Stimulated activated CD8-positive, alpha-beta memory T cell treated with anti-CD3 and anti-CD28 coated beads, Interleukin-7, amount 100 ng/mL, for 1 hour (primary cell): ENCODE results near the gene ERMARD.

Experiments used
- DNase-seq, 2 donors: peaks; one replicate each; pipeline ENCODE4 v3.0.0-alpha.2; 2020; ENCODE audit warnings: low read depth in 2 of 2

The ERMARD gene

DNA sequence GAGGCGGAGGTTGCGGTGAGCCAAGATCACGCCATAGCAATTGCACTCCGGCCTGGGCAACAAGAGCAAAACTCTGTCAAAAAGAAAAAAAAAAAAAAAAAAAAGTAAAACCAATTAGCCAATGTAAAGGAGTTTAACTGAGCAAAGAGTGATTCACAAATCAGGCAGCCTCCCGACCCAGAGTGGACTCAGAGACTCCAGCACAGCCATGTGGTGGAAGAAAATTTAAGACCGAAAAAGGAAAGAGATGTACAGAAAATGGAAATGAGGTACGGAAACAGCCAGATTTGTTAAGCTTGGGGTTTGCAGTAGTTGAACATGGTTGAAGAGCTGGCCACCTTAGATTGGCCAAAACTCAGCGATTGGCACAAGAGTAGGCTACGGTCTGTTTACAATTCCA, 51.4 kb downstream of the ERMARD start:
- no peak for DNase-seq

GRCh38 chr6:169803271-169803811, 51.9 kb downstream of the ERMARD start:
- DNase-seq, result no peak

GRCh38 chr6:169803816-169804340, 52.5 kb downstream of the ERMARD start:
- DNase-seq, result no peak

DNA sequence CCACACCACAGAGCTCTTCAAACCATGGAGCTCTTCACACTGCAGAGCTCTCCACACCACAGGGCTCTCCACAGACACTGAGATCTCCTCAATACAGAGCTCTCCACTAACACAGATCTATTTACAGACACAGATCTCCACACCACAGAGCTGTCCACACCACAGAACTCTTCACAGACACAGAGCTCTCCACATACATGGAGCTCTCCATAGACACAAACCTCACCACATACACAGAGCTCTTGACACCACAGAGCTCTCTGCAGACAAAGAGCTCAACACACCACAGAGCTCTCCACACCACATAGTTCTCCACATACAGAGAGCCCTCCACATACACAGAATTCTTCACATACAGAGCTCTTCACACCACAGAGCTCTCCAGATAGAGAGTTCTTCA, 53.0 kb downstream of the ERMARD start:
- DNase-seq, result no peak

DNA sequence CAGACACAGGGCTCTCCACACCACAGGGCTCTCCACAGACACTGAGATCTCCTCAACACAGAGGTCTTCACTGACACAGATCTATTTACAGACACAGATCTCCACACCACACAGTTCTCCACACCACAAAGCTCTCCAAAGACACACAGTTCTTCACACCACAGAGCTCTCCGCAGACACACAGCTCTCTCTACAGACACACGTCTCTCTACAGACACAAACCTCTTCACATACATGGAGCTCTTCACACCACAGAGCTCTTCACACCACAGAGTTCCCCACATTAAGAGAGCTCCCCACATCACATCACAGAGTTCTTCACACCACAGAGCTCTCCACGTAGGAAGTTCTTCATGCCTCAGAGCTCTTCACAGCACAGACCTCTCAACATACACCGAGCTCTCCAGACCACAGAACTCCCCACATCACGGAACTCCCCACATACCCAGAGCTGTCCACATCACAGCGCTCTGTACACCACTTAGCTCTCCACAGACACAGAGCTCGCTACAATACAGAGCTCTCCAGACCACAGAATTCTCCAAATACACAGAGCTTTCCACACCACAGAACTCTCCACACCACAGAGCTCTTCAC, 53.9 kb downstream of the ERMARD start:
- DNase-seq, result no peak

- DNase-seq, result no peak
Observed at GRCh38 chr6:169806701-169807100, 55.3 kb downstream of the ERMARD start.

DNA sequence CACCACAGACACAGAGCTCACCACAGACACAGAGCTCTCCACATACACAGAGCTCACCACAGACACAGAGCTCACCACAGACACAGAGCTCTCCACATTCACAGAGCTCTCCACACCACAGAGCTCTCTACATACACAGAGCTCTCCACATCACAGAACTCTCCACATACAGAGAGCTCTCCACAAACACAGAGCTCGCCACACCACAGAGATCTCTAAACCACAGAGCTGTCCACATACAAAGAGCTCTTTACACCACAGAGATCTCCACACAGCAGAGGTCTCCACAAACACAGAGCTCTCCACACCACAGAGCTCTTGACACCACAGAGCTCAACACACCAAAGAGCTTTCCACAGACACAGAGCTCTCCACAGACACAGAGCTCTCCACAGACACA, 55.8 kb downstream of the ERMARD start:
- no peak for DNase-seq

DNA sequence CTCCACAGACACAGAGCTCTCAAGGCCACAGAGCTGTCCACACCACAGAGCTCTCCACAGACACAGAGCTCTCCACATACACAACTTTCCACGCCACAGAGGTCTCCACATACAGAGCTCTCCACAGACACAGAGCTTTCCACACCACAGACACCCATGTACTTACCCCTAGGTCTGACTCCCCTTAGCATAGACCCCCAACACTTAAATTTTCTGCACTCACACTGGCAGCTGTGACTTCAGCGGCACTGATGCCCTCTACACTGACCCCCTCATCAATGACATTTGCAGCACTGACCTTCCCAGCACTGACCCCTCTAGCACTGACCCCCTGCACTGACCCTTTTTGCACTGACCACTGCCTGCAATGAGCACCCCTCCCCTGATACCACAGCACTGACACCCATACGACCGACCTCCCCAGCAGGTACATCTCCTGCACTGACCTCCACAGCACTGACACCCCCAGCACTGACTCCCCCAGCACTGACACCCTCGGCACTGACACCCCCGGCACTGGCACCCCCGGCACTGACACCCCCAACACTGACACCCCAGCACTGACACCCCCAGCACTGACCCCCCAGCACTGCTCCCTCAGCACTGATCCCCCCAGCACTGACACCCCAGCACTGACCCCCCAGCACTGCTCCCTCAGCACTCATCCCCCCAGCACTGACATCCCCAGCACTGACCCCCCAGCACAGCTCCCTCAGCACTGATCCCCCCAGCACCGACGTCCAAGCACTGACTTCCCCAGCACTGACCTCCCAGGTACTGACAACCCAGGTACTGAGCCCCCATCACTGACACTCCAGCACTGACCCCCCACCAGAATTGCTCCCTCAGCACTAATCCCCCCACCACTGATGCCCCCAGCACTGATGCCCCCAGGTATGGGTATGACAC, 56.5 kb downstream of the ERMARD start:
- DNase-seq, result no peak

DNA sequence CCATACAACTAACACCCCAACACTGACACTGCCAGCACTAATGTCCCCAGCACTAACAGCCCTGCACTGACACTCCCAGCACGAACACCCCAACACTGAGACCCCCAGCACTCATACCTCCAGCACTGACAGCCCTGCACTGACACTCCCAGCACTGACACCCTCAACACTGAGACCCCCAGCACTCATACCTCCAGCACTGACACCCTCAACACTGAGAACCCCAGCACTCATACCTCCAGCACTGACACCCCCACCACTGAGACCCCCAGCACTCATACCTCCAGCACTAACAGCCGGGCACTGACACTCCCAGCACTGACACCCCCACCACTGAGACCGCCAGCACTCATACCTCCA, 57.2 kb downstream of the ERMARD start:
- DNase-seq, result no peak

DNA sequence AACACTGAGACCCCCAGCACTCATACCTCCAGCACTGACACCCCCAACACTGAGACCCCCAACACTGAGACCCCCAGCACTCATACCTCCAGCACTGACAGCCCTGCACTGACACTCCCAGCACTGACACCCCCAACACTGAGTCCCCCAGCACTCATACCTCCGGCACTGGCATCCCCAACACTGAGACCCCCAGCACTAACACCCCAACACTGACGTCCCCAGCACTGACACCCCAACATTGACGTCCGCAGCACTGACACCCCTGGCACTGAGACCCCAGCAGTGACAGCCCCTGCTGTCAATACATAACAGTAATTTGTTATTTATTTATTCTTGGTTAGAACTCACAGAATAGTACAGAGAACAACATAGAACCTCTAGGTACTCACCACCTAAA, 58.0 kb downstream of the ERMARD start:
- DNase-seq, result no peak

DNA sequence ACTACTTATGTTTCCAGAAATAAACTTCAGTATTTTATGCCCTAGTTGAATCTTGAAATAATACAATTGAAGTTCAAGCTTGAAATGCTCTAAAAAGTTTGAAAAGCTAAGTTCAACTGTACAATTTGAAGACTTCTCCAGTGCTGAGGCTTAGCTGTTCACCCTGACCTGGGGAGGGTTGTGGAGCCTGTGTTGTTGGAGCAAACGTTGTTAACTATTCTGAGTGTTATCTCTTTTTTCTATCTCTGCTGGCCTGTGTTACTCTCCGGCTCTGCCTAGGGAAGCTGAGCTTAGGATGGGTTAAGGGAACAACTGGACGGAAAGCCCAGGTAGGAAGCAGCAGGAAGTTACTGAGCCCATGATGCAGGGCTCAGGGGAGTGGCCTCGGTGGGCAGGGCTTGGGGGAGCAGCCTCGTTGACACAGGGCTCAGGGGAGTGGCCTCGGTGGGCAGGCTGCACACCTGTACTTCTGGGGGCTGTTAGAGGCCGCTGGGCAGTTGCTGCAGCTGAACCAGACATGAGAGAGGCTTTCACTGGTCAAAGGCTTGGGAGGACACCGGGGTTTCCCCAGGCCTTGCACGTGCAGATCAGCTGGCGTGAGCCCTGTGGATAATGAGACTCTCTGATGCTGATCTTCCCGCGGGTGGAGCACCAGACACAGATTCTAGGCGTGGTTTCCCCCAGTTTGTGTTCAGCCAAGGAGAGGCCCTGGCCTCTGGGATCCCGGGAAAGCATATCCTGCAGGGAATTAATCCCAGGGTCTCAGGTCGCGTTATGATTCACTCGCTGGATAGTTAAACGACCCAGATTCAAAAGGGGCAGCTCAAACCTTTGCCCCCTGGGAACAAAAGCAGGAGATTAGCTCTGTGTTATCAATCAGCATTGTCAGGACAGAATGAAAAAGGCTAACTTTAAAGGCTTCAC, 58.9 kb downstream of the ERMARD start:
- DNase-seq, result no peak

GRCh38 chr6:169811072-169811471, 59.6 kb downstream of the ERMARD start:
- DNase-seq, result no peak

GRCh38 chr6:169811521-169812256, 60.3 kb downstream of the ERMARD start:
- no peak for DNase-seq

GRCh38 chr6:169812257-169812644, 60.8 kb downstream of the ERMARD start:
- DNase-seq, result no peak

DNA sequence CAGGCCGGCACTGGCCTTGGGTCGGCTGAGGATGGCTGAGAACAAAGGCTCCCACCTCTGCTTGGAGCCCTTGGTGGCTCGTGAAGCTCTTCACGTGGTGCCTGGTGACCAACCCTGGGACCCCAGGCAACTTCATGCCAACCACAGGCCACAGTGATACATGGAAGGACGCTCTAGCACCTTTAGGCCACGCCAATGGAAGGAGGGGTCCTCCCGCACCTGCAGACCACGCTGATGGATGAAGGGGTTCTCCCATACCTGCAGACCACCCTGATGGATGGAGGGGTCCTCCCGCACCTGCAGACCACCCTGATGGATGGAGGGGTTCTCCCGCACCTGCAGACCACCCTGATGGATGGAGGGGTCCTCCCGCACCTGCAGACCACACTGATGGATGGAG, 62.5 kb downstream of the ERMARD start:
- DNase-seq, result no peak

DNA sequence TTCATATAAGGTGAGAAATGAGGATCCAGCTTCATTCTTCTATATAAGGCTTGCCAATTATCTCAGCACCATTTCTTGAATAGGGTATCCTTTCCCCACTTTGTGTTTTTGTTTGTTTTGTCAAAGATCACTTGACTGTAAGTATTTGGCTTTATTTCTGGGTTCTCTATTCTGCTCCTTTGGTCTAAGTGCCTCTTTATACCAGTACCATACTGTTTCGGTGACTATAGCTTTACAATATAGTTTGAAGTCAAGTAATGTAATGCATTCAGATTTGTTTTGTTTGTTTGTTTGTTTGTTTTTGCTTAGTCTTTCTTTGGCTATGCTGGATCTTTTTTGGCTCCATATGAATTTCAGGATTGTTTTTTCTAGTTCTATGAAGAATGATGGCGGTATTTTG, 64.6 kb downstream of the ERMARD start:
- DNase-seq, result no peak

DNA sequence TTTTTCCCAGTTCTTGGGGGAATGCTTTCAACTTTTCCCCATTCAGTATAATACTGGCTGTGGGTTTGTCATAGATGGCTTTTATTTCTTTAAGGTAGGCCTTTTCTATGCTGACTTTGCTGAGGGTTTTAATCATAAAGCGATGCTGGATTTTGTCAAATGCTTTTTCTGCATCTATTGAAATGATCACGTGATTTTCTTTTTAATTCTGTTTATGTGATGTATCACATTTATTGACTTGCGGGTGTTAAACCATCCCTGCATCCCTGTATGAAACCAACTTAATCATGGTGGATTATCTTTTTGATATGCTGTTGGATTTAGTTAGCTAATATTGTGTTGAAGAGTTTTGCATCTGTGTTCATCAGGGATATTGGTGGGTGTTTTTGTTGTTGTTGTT, 65.6 kb downstream of the ERMARD start:
- DNase-seq, result no peak

DNA sequence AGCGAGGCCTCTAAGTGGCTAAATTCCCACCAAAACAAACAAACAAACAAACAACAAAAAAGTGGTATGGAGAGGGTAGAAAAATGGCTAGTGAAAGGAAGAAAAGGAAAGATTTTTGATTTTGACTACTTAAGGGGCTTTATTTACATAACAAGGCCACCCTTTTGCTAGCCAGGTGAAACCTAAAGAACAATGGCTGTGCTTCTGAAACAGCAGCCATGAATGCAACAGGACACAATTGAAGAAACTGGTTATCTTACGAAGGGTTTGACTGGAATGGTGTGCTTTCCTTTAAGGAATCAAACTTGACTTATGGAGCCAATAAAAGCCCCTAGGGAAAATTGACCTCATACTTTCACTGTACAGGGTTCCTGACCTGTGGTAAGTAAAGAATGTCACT, 68.9 kb downstream of the ERMARD start:
- DNase-seq, result no peak

GRCh38 chr6:169824021-169824420, 72.6 kb downstream of the ERMARD start:
- DNase-seq, result no peak

DNA sequence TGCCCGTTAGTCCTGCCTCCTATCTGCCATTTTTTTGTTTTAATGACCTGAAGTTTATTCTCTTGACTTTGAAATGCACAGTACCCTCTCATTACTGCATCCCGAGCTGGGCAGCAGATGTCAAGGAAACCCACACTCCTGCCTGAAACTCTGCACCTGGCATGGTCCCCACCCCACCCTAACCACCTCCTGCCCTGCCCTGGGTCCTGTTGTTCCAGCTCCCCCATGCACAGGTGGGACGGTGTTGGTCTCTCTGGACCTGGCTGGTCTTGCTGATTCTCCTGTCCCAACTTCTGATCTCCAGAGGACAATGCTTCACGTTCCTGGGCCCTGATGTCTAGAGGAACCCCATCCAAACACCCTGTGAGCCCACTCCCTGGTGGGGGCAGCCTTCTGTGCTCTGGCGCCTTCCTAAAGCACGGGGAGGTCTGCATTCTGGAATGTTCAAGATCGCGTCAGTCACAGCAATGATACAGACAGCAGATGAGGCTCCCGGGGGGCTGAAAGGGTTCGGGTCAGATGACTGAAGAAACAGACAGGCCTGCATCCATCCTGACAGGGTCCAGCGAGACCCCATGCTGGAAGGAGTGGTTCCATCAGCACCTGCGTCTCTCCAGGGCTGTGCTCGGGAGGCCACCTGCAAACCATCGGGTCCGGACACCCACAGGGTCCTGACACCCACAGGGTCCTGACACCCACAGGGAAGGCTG, 73.6 kb downstream of the ERMARD start:
- DNase-seq, result no peak
